A549 treated with AZD9567 at 1 μM for 4 hours (cell line): ENCODE data around the gene EI24. TPM values are rescaled to one million over a fixed set of nuclear protein-coding genes. Genes with fewer than 3 reads are reported as not detected.

ENCODE experiments used
- total RNA-seq: library from RNA; stranded (reverse); fragments of 200-300 nt; extraction: Qiagen RNA extraction; gene quantifications from 5 replicates; pipeline ENCODE4 v1.2.3, GENCODE V29; 2022; ENCODE audit not compliant: insufficient read depth

EI24 gene
- 97.4 to 102 TPM (median 99.9 TPM) in 5 replicates for total RNA-seq

DNA sequence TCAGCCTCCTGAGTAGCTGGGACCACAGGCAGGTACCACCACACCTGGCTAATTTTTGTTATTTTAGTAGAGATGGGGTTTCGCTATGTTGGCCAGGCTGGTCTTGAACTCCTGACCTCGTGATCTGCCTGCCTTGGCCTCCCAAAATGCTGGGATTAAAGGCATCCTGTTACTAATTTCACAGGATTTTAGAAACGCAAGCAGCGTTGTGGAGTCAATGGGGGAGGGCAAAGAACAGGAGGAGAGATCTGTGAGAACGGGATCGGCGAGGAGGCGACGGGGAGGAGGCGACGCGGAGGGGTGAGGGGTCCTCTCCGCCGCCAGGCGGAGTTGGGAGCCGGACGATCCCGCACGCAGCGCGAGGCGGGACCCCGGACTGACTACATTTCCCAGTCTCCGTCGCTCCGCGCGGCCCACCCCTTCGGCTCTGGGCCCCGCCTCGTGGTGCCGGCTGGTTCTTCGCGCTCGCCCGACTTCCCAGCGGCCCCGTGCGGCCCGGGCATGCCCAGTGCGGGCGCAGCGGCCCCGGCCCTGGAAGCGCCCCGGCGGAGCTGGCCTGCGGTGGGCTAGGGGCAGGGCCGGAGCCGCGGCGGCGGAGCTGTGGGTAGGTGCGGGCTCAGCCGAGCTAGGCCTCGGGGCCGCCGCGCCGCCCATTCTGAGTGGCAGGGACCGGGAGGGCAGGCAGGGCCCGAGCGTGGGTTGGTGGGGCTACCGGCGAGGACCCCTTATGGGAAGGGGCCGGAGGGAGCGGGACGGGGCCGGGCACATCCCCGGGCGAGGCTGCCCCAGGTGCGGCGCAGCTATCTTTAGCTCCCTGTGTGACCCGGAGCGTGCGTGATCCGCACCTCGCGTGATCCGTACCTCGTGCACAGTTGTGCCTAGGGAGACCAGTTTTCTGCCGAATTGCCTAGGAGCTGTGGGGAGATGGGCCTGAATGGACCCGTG is at the start of gene EI24:
EI24 (plus strand) TSS at position 508 of the 945 bp plus-strand sequence. CDS start 3,051 bp downstream, outside the sequence.

DNA sequence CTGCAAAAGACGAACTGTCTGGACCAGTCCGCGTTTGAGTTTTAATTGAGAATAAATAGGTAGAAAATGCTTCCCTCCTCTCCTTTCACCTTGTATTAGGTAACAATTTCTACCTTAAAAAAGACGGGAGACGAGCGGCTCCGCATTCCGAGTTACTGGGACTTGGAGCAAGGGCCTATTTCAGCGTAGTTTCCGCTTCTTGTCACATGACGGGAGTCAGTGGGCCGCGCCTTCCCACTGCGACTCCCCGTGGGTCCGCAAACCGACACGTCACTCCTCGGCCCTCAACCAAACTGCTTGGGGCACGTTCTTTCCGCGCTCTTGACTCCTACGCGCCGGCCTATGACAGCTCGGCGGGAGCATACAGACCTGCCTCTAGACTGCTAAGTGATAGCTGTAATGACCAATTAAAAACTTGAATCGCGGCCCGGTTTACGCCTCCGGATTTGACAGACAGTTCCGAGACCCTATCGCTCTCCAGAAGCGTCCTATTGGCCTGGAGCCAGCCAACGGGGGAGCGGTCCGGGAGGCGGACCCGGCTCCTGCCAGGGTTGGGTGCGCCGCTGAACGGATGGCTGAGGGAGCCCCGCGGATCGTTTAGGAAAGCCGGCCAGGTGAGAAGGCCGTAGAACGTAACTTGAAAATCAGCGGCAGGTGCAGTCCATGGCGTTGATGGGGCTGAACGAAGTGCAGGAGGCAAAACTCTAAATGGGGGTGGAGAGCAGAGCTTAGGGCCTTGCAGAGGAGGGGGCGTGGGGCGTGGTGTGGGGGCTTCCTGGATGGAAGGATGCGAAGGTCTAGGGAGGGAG is 23.2 kb downstream of the EI24 start, which contains the start of gene STT3A:
STT3A (plus strand) TSS at position 548 of the 809 bp plus-strand sequence. CDS start 3,064 bp downstream, outside the sequence.

DNA sequence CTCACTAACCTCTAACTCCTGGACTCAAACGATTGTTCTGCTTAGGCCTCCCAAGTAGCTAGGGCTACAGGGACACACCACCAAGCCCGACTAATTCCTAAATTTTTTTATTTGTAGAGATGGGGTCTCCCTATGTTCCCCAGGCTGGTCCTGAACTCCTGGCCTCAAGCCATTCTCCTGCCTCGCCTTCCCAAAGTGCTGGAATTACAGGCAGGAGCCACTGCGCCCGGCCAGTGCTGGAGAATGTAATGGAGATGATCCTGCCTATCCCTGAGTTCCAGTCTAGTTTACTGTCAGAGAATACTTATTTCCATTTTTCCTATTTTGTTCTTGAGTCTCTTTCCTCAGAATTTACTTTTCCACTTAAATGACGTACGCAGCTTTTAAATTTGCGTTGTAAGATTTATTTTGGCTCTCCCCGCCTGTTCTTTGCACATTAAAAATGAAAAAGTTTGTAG is 55.5 kb downstream of the EI24 start, which contains the start of gene CHEK1:
CHEK1 (plus strand) TSS at position 408 of the 458 bp plus-strand sequence. CDS start 1,606 bp downstream, outside the sequence.

Other genes with a start within 250 kb of the EI24 start
- 0.38 to 0.70 TPM (median 0.54 TPM) in 4 of 5 replicates, not detected in the other for gene FEZ1, start 73.2 kb upstream of the EI24 start, total RNA-seq
- 87.5 to 95.4 TPM (median 91.0 TPM) in 5 replicates for gene STT3A, start 23.4 kb downstream of the EI24 start, total RNA-seq
- gene CHEK1, start 55.7 kb downstream of the EI24 start, total RNA-seq, result 28.5 to 44.1 TPM (median 30.5 TPM) in 5 replicates
- 0.08 TPM in 1 of 5 replicates, not detected in the others for gene ACRV1, start 111.4 kb downstream of the EI24 start, total RNA-seq
- not detected in 5 replicates for gene PATE1, start 176.8 kb downstream of the EI24 start, total RNA-seq
- gene PATE2, start 209.4 kb downstream of the EI24 start, total RNA-seq, result not detected in 5 replicates
- gene PATE3, start 218.7 kb downstream of the EI24 start, total RNA-seq, result not detected in 5 replicates